DMS53 (cell line): ENCODE data around the gene KAT6B.

Source experiments
- DNase-seq: peaks from one replicate; lab custom pipeline; 2025; lab: John Stamatoyannopoulos, UW

KAT6B gene

DNA sequence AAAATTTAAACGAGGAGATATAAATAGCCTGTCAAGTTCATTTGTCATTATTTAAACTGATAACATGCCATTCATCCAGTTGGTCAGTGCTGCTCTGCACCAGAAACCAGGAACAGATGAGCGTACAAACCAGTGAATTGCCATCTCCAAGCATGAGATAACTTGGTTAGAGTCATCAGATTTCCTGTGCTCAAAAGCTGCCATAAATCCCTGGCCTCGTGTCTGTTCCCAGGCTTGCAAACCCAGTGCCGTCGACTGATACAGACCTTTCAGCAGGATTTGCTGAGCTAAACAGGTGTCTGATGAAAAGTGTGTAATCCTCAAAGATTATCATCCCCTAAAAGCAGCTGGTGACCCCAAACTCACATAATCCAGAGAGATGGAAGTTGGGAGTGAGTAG, 189.0 kb downstream of the KAT6B start:
- no peak for DNase-seq

GRCh38 chr10:75016325-75016724, 189.9 kb downstream of the KAT6B start:
- DNase-seq: no peak

GRCh38 chr10:75018251-75018650, 191.9 kb downstream of the KAT6B start:
- no peak for DNase-seq

GRCh38 chr10:75018686-75019307, 192.4 kb downstream of the KAT6B start:
- no peak for DNase-seq

DNA sequence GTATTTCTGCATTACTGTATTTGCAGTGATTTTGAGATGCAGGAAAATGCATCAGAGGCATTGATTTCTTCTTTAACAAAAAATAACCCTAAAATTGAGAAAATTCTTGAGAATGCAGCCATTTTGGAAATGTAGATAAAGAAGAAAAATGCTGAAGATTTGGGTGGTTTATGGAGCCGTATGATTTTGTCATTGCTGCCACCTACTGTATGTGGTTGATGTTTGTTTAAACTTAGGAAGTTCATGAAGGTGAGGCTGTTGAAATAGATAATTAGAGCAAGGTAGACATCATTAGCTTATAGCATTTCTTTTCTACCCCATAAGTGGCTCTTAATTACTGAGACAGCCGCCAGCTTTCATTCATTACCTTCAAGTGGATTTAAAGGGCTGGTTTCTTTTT, 193.0 kb downstream of the KAT6B start:
- peak; percentile 49 for DNase-seq

DNA sequence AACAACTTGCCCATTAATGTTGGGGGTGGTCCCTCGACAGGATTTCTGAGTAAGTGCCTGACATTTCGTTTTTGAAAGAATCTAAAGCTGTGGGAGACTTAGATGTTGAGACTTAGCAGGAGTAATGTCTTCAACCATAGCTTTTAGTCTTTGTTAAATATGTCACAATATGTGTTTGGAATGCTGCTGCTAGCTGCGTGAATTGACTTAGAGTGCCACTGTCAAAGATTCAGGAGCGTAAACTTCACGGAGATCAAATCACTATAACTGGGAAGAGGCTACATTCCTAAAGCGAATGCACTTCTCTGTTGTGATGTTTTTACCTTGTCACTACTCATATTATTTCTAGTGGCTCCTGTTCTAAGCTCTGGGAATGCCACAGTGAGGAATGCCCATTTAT, 193.8 kb downstream of the KAT6B start:
- no peak for DNase-seq

DNA sequence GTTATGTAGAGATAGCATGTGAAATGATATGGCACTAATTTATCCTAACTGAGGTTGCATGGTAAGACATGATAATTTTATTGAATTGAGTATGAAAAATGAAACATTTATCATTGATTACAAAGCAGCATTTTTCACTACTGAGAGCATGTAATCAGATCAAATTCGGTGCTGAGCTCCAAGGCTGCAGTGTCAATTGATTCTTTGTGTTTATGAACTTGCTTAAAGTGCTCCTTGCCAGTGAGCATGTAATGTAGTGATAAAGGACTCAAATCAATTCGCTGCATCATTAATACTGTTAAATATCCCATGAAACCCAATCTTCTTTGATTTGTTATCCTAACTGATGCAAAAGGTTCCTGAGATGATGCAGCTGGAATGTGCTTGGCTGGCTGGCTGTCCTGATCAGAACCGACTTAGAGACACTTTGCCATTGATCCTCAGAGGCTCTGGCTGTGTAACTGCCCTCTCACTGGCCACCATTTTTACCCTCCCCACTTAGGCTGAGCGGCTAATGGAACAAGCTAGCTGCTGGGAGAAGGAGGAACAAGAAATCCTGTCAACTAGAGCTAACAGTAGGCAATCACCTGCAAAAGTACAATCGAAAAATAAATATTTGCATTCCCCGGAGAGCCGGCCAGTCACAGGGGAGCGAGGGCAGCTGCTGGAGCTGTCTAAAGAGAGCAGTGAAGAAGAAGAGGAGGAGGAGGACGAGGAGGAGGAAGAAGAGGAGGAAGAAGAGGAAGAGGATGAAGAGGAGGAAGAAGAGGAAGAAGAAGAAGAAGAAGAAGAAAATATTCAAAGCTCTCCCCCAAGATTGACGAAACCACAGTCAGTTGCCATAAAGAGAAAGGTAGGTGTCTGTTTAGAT, 195.2 kb downstream of the KAT6B start:
- peak; percentile 86 for DNase-seq

DNA sequence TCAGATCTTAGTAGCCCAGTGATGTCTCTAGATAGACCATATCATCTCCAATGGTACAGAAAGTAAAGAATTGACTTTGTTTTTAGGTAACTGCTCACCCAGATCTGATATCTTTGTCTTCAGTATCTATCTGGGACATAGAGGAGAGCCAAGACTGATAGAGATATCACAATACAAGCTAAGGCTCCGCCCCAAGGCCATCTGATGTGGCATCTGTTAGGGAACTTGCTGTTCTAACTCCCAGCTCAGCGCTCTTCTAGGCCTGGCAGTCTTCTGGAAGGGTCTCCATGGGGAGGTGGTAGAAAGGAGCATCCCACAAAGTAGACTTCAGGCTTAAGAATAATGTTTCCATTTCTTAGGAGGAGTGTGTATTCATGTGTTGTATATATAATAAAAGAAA, 196.7 kb downstream of the KAT6B start:
- DNase-seq: no peak

DNA sequence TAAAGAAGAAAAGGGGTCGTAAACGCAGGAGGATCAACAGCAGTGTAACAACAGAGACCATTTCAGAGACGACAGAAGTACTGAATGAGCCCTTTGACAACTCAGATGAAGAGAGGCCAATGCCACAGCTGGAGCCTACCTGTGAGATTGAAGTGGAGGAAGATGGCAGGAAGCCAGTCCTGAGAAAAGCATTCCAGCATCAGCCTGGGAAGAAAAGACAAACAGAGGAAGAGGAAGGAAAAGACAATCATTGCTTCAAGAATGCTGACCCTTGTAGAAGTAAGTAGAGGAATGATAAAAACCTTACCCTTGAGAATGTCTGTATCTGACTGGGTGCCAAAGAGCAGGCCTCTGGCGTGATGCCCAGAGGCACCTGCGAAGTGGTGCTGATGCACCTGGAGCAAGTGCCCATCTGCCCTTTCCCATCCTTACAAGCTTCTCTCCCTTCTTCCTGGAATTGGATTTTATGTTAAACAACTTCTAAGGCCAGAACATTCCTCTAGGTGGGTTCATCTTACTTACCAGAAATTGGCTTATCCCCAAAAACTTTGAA, 198.6 kb downstream of the KAT6B start:
- DNase-seq: peak; percentile 85

GRCh38 chr10:75028049-75028448, 201.6 kb downstream of the KAT6B start:
- no peak for DNase-seq

DNA sequence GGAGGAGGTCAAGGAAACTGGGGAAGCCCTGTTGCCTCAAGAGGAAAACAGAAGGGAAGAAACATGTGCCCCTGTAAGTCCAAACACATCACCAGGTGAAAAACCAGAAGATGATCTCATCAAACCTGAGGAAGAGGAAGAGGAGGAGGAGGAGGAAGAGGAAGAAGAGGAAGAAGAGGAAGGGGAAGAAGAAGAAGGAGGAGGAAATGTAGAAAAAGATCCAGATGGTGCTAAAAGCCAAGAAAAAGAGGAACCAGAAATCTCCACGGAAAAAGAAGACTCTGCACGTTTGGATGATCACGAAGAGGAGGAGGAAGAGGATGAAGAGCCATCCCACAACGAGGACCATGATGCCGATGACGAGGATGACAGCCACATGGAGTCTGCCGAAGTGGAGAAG, 202.3 kb downstream of the KAT6B start:
- DNase-seq: no peak

GRCh38 chr10:75029420-75029819, 203.0 kb downstream of the KAT6B start:
- no peak for DNase-seq

- DNase-seq: no peak
Observed at GRCh38 chr10:75029857-75030256, 203.5 kb downstream of the KAT6B start.

DNA sequence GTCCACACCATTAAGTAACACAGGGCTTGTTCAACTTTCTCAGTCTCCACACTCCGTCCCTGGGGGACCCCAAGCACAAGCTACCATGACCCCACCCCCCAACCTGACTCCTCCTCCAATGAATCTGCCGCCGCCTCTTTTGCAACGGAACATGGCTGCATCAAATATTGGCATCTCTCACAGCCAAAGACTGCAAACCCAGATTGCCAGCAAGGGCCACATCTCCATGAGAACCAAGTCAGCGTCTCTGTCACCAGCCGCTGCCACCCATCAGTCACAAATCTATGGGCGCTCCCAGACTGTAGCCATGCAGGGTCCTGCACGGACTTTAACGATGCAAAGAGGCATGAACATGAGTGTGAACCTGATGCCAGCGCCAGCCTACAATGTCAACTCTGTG, 204.0 kb downstream of the KAT6B start:
- DNase-seq: no peak

- no peak for DNase-seq
Observed at GRCh38 chr10:75032119-75032518, 205.7 kb downstream of the KAT6B start.

DNA sequence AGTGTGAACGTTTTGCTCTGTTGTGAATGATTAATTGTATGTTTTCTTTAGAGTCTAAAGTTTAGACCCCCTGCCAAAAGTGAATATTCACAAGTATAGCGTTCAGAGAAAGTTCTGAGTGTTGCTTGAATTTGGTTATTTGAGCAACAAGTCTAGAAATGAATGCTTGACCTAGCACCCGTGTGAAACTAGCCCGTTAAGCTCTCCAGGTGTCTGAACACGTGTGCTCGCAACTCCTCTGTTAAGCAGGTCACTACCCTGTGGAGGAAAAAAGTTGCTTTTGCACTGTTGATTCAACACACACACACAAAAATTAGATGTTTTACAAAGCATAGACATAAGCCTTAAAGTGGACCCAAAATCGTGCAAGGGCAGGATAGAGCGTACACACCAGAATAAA, 206.4 kb downstream of the KAT6B start:
- DNase-seq: no peak

- no peak for DNase-seq
Observed at GRCh38 chr10:75033399-75034130, 207.2 kb downstream of the KAT6B start.

GRCh38 chr10:75034131-75034512, 207.7 kb downstream of the KAT6B start:
- peak; percentile 16 for DNase-seq

GRCh38 chr10:75034714-75035258, 208.4 kb downstream of the KAT6B start:
- DNase-seq: peak; percentile 11

DNA sequence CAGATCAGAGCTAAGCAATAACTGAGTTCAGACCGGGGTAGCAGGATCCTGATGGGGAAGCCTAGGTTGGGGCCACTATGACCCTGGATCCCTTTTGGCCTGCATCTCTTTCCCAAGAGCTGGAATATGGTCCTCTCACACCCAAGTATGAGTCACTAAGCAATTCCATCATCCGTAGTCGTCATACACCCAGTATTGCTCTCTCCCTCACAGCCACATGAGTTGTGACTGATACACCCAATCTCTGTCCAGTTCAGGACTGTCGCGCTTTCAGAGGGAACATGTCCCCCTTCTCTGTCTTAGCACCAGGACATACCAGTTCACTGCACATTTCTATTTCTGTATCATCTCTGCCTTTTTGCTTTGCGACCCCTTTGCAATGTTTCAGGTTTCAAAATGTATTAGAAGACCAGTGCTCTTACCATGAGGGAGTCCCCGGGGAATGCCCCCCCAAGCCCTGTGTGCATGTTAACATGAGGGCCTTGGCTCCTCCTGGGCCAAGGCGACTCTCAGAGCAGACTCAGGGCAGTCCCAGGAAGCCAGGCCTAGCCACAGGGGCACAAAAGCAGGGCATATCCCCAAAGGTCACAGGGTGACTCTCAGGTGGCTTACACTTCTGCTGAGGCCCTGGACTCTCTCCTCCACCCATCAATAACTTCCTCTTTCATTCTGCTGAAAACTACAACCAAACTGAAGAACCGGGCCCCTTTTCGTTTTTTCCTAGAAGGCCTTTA, 209.7 kb downstream of the KAT6B start:
- DNase-seq: no peak
